HG03103 (cell line): ENCODE results near the gene MAK.
"Not testable (repeated sequence)": the region's sequence is repeated elsewhere in the genome, so short reads cannot be mapped to it uniquely, and the experiment has no call there.

ENCODE experiments used
- ATAC-seq: cut with Tn5 transposase; IDR thresholded peaks from one replicate; pipeline ENCODE4 v1.9.1; 2021; ENCODE audit warnings: low read depth; ENCODE audit not compliant: unreplicated experiment

The MAK gene

GRCh38 chr6:10837995-10838793 lies at the start of gene MAK:
Gene MAK (minus strand): TSS chr6:10838539. CDS start chr6:10830648, 7,891 bp downstream.
- peak; percentile 71 for ATAC-seq

- no peak for ATAC-seq
These were observed 48.6 kb upstream of the MAK start, which contains the start of gene SYCP2L for GRCh38 chr6:10886691-10887502. Gene SYCP2L (plus strand): TSS chr6:10887052. CDS start chr6:10887127, 75 bp downstream.

- not testable (repeated sequence) for ATAC-seq
These were observed 48.0 kb upstream of the MAK start for GRCh38 chr6:10886365-10886690.

- ATAC-seq = no peak
These were observed 46.1 kb upstream of the MAK start for GRCh38 chr6:10884245-10884972.

GRCh38 chr6:10883312-10884244 lies 45.2 kb upstream of the MAK start:
- ATAC-seq = no peak

- ATAC-seq = no peak
These were observed 44.4 kb upstream of the MAK start for GRCh38 chr6:10882657-10883171.

- ATAC-seq = not testable (repeated sequence)
These were observed 43.9 kb upstream of the MAK start for GRCh38 chr6:10882253-10882630.

- no peak for ATAC-seq
These were observed 42.0 kb upstream of the MAK start for GRCh38 chr6:10880366-10880765.

- no peak for ATAC-seq
These were observed 39.5 kb upstream of the MAK start for GRCh38 chr6:10877871-10878270.

- no peak for ATAC-seq
These were observed 38.7 kb upstream of the MAK start for GRCh38 chr6:10877012-10877411.

- no peak for ATAC-seq
These were observed 36.7 kb upstream of the MAK start for GRCh38 chr6:10875026-10875425.

- no peak for ATAC-seq
These were observed 35.9 kb upstream of the MAK start for GRCh38 chr6:10874207-10874606.

GRCh38 chr6:10873374-10873773 lies 35.0 kb upstream of the MAK start:
- ATAC-seq = no peak

- ATAC-seq = no peak
These were observed 29.6 kb upstream of the MAK start for GRCh38 chr6:10867952-10868351.

- not testable (repeated sequence) for ATAC-seq
These were observed 28.4 kb upstream of the MAK start for GRCh38 chr6:10866709-10867108.

GRCh38 chr6:10863031-10863430 lies 24.7 kb upstream of the MAK start:
- ATAC-seq = not testable (repeated sequence)

- no peak for ATAC-seq
These were observed 24.0 kb upstream of the MAK start for GRCh38 chr6:10862361-10862760.

- no peak for ATAC-seq
These were observed 22.7 kb upstream of the MAK start for GRCh38 chr6:10861086-10861485.

- ATAC-seq = no peak
These were observed 18.9 kb upstream of the MAK start for GRCh38 chr6:10857259-10857658.
